K562 (cell line): Measurements from ENCODE around the gene SFSWAP. TPM values are rescaled to one million over a fixed set of nuclear protein-coding genes. Genes with fewer than 3 reads are reported as not detected.
A peak's percentile ranks its signal among the peaks of the same experiment; 100 is the strongest.

Experiments
- DPF2 ChIP-seq: fragments of 450-650 bp; IDR thresholded peaks from 2 replicates; pipeline ENCODE4 v1.6.1; 2016
- EHMT2 ChIP-seq: fragments of 450-650 bp; IDR thresholded peaks from 2 replicates; pipeline ENCODE4 v1.6.1; 2018; ENCODE audit warnings: antibody characterized with exemption
- GABPB2 ChIP-seq: fragments of 250-450 bp; sonication (Bioruptor Pico); conservative IDR thresholded peaks from 2 replicates; pipeline ENCODE4 v1.5.1; 2021; ENCODE audit warnings: mild to moderate bottlenecking
- HDAC3 ChIP-seq: fragments of 450-650 bp; IDR thresholded peaks from 2 replicates; pipeline ENCODE4 v1.6.1; 2018; ENCODE audit warnings: borderline replicate concordance, mild to moderate bottlenecking, moderate library complexity; ENCODE audit not compliant: partially characterized antibody
- HNRNPUL1 ChIP-seq: fragments of 200-400 bp; formaldehyde crosslinking; IDR thresholded peaks from 2 replicates; pipeline ENCODE4 v1.6.1; 2017; ENCODE audit warnings: low read length
- MTF1 ChIP-seq: fragments of 250-450 bp; sonication (Bioruptor Pico); IDR thresholded peaks from 2 replicates; pipeline ENCODE4 v1.9.0; 2021; ENCODE audit warnings: moderate library complexity, mild to moderate bottlenecking, inconsistent platforms, borderline replicate concordance
- MYBL2 ChIP-seq, 2 experiments: fragments of 450-650 bp in 1 of 2; sonication (generic) in 1 of 2; formaldehyde crosslinking in 1 of 2; IDR thresholded peaks; 2 replicates each; pipeline versions ENCODE4 v1.6.1 to v1.8.1; 2017 to 2022; ENCODE audit warnings: borderline replicate concordance in 1 of 2, inconsistent platforms in 1 of 2, low read depth in 1 of 2, mild to moderate bottlenecking in 1 of 2, missing genetic modification reagents in 1 of 2, moderate library complexity in 1 of 2
- MYC ChIP-seq, 2 experiments: fragments of 250-450 bp in 1 of 2; sonication (Bioruptor Pico) in 1 of 2; IDR thresholded peaks; 2 replicates each; pipeline versions ENCODE4 v1.5.1 to v1.6.1; 2012 to 2021; ENCODE audit warnings: low read depth in 2 of 2, borderline replicate concordance in 1 of 2, improper control_type of control experiment in 1 of 2, low read length in 1 of 2, mild to moderate bottlenecking in 1 of 2, moderate library complexity in 1 of 2
- NUFIP1 ChIP-seq: fragments of 450-650 bp; IDR thresholded peaks from 2 replicates; pipeline ENCODE4 v1.6.1; 2018; ENCODE audit not compliant: partially characterized antibody
- POLR2AphosphoS2 ChIP-seq: IDR thresholded peaks from 2 replicates; pipeline ENCODE4 v1.6.1; 2012; ENCODE audit warnings: low read length, improper control_type of control experiment
- RERE ChIP-seq: sonication (generic); formaldehyde crosslinking; IDR thresholded peaks from 2 replicates; pipeline ENCODE4 v1.8.0; 2023; ENCODE audit warnings: missing genetic modification reagents, mild to moderate bottlenecking, borderline replicate concordance
- THRAP3 ChIP-seq: fragments of 450-650 bp; IDR thresholded peaks from 2 replicates; pipeline ENCODE4 v1.6.1; 2016; ENCODE audit warnings: mild to moderate bottlenecking, inconsistent platforms, borderline replicate concordance
- THRB ChIP-seq: fragments of 450-650 bp; formaldehyde crosslinking; conservative IDR thresholded peaks from 2 replicates; pipeline ENCODE4 v1.4.0; 2022; ENCODE audit warnings: mild to moderate bottlenecking, missing genetic modification characterization
- ZSCAN29 ChIP-seq: fragments of 450-650 bp; IDR thresholded peaks from 2 replicates; pipeline ENCODE4 v1.6.1; 2017
- polyA plus RNA-seq, 8 experiments: library from polyadenylated mRNA; depleted of rRNA in 4 of 8; stranded (reverse) in 5 of 8; unstranded in 3 of 8; fragments of >200 nt; fragmentation: Nextera tagmentation in 2 of 8; fragmentation: Illumina TruSeq in 1 of 8; extraction: Ambion mirVana in 2 of 8; extraction: Trizol in 1 of 8; gene quantifications; 2 replicates each; pipeline versions ENCODE4 v1.2.1 to v1.2.3, GENCODE V29; 2011 to 2014; ENCODE audit warnings: inconsistent platforms in 1 of 8, missing spikeins in 1 of 8
- total RNA-seq, 7 experiments: library from RNA; depleted of rRNA in 6 of 7; stranded (reverse); fragments of >200 nt in 6 of 7; fragmentation: Illumina TruSeq in 2 of 7; extraction: Trizol in 2 of 7; gene quantifications; 2 replicates each; pipeline versions ENCODE4 v1.2.1 to v1.2.3, GENCODE V29; 2011 to 2021; ENCODE audit warnings: low replicate concordance in 1 of 7
- TF ChIP-seq, protein P1 (sequence below), 3 experiments: fragments of 200-800 bp in 1 of 3; fragments of 250-450 bp in 1 of 3; fragments of 450-650 bp in 1 of 3; sonication (Bioruptor Pico) in 1 of 3; sonication (Bioruptor generic) in 1 of 3; formaldehyde crosslinking in 1 of 3; IDR thresholded peaks; 2 replicates each; pipeline versions ENCODE4 v1.6.1 to v1.8.0; 2016 to 2022; ENCODE audit warnings: mild to moderate bottlenecking in 2 of 3, missing genetic modification characterization in 2 of 3, missing compliant biosample characterization in 1 of 3, moderate library complexity in 1 of 3

The SFSWAP gene
- total and polyA plus RNA-seq, 9 of the 15 experiments (the other 6 are each of a cell fraction or from before 2014, with no cell fraction given) = 2.4 to 60.4 (median 32.6) TPM

- TF ChIP-seq THRB (CRISPR knock-in tag) (0 out of 2 replicates have a peak, but pooled peaks have one; percentile 22), NUFIP1 (peak; percentile 43), THRAP3 (peak; percentile 86; the same call in 1 of the 2 replicates), GABPB2 (CRISPR knock-in tag) (no peak), ZSCAN29 (no peak), HDAC3 (no peak), MYBL2 (IDR thresholded peaks at IDR 0.05; ENCODE audit: low read depth) (no peak), MYBL2 (CRISPR knock-in tag; IDR thresholded peaks at IDR 0.05; ENCODE audit: borderline replicate concordance) (no peak), EHMT2 (peak; percentile 83; the same call in 1 of the 2 replicates), MTF1 (CRISPR knock-in tag) (no peak), POLR2AphosphoS2 (no peak), HNRNPUL1 (no peak), MYC (IDR thresholded peaks at IDR 0.05; ENCODE audit: low read depth, low read length) (peak; percentile 93), MYC (CRISPR knock-in tag; IDR thresholded peaks at IDR 0.05; ENCODE audit: borderline replicate concordance, low read depth) (peak; percentile 64; the same call in 1 of the 2 replicates), RERE (CRISPR knock-in tag) (no peak), DPF2 (no peak)
- TF ChIP-seq, protein P1, sequence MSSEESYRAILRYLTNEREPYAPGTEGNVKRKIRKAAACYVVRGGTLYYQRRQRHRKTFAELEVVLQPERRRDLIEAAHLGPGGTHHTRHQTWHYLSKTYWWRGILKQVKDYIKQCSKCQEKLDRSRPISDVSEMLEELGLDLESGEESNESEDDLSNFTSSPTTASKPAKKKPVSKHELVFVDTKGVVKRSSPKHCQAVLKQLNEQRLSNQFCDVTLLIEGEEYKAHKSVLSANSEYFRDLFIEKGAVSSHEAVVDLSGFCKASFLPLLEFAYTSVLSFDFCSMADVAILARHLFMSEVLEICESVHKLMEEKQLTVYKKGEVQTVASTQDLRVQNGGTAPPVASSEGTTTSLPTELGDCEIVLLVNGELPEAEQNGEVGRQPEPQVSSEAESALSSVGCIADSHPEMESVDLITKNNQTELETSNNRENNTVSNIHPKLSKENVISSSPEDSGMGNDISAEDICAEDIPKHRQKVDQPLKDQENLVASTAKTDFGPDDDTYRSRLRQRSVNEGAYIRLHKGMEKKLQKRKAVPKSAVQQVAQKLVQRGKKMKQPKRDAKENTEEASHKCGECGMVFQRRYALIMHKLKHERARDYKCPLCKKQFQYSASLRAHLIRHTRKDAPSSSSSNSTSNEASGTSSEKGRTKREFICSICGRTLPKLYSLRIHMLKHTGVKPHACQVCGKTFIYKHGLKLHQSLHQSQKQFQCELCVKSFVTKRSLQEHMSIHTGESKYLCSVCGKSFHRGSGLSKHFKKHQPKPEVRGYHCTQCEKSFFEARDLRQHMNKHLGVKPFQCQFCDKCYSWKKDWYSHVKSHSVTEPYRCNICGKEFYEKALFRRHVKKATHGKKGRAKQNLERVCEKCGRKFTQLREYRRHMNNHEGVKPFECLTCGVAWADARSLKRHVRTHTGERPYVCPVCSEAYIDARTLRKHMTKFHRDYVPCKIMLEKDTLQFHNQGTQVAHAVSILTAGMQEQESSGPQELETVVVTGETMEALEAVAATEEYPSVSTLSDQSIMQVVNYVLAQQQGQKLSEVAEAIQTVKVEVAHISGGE (CRISPR knock-in tag; IDR thresholded peaks at IDR 0.05) = peak in 1 of 3 experiments; percentile 83; a peak in 2 of 6 replicates
Observed at GRCh38 chr12:131710464-131711457, at the start of gene SFSWAP (continued).
